Left lung (tissue), 10 donors: ENCODE data around the gene SRCAP. TPM values are rescaled to one million over a fixed set of nuclear protein-coding genes. Genes with fewer than 3 reads are reported as not detected.

Experiments
- ATAC-seq: fragments of 200-7000 bp; cut with Tn5 transposase; one replicate; pipeline ENCODE4 v1.9.1; 2020; ENCODE audit warnings: moderate library complexity
- DNase-seq, 4 donors: peaks; one replicate each; pipeline ENCODE4 v3.0.0-alpha.2; 2013 to 2020
- H3K27ac ChIP-seq, 2 donors: fragments of 200-600 bp; sonication (generic) in 1 of 2; one replicate each; pipeline versions ENCODE4 v1.5.0 to v1.8.0; 2020 to 2021
- H3K27me3 ChIP-seq, 2 donors: fragments of 200-600 bp; sonication (generic) in 1 of 2; one replicate each; pipeline versions ENCODE4 v1.5.0 to v1.8.0; 2020 to 2021
- H3K36me3 ChIP-seq, 2 donors: fragments of 200-600 bp; sonication (generic) in 1 of 2; one replicate each; pipeline versions ENCODE4 v1.5.0 to v1.8.0; 2020 to 2021
- H3K4me1 ChIP-seq, 2 donors: fragments of 200-600 bp; one replicate each; pipeline ENCODE4 v1.8.0; 2021
- H3K4me3 ChIP-seq, 2 donors: fragments of 200-600 bp; sonication (generic) in 1 of 2; one replicate each; pipeline versions ENCODE4 v1.5.0 to v1.8.0; 2020 to 2021; ENCODE audit warnings: mild to moderate bottlenecking in 1 of 2
- H3K9me3 ChIP-seq, 2 donors: fragments of 200-600 bp; sonication (generic) in 1 of 2; one replicate each; pipeline versions ENCODE4 v1.5.0 to v1.8.0; 2020 to 2021
- CTCF ChIP-seq, 2 donors: fragments of 200-600 bp; sonication (generic) in 1 of 2; IDR thresholded peaks; one replicate each; pipeline versions ENCODE4 v1.5.0 to v1.8.0; 2021; ENCODE audit warnings: antibody characterized with exemption in 2 of 2
- intact Hi-C, 2 donors: fragments of 100-400 bp; cut with DNase I; formaldehyde crosslinking; loops; one replicate each; pipeline versions ENCODE4 v1.11.2 to v1.14.2; 2022
- polyA plus RNA-seq, 6 donors: library from polyadenylated mRNA; unstranded; fragments of 120-200 nt; gene quantifications; one replicate each; pipeline ENCODE4 v1.2.1, GENCODE V29; 2013; ENCODE audit not compliant: insufficient read length in 6 of 6
- total RNA-seq, 2 donors: library from RNA; stranded (reverse); fragmentation: NEBNext Ultra II Directional; extraction: Animal tissue kit (Norgen Biotek cat#: 25700); gene quantifications; one replicate each; pipeline ENCODE4 v1.2.1, GENCODE V29; 2021
- donor health status: DM: no; HTN: yes; CAD: no.
- donor health status: DM: no; HTN: no; CAD: no.

Gene SRCAP
- total and polyA plus RNA-seq, 8 donors = 30.7 to 67.4 (median 40.6) TPM

DNA sequence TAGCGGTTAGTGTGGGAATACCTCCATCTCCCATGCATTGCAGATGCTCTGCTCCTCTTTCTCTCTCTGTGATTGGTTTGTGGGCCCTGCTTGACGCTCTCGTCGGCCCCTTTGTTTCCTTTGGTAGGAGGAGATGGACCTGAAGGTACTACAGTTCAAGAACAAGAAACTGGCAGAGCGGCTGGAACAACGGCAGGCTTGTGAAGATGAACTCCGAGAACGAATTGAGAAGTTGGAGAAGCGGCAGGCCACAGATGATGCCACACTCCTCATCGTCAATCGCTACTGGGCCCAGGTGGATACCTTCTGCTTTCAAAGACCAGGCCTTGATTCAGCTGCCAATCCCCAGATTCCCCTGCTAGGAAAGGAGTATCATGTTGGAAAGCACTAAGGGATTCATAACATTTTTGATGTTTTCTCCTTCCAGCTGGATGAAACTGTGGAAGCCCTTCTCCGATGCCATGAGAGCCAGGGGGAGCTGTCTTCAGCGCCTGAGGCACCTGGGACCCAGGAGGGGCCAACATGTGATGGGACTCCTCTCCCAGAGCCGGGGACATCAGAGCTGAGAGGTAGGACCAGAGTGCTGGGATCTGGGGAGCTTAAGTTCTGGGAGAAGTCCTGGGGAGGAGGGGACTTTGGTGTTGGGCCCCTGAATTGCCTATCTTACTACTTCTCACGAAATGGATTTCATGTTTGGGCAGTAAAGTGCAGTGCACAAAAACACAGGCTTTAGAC is 64.2 kb downstream of the SRCAP start:
- Histone ChIP-seq H3K27me3 (no peaks in the 10 kb centered on the region), H3K4me1 (peaks cover 21 to 53% of the 10 kb centered on the region in 2 donors), H3K4me3 (peak overlapping the region; percentile 91 to 96), H3K9me3 (no peaks in the 10 kb centered on the region), H3K36me3 (peaks cover 0 to 65% of the 10 kb centered on the region in 2 donors), H3K27ac (peak overlapping the region in 1 of 2 donors; percentile 91)
- ATAC-seq (no peak), DNase-seq (peak in 1 of 4 donors; percentile 28)
- no peak for TF ChIP-seq CTCF (IDR thresholded peaks at IDR 0.05)
- intact Hi-C loops = no loop called here

- TF ChIP-seq CTCF (IDR thresholded peaks at IDR 0.05) = no peak
- H3K4me1 ChIP-seq = peaks cover 21 to 44% of the 10 kb centered on the region in 2 donors
- ATAC-seq = no peak
- H3K36me3 ChIP-seq = peaks cover 0 to 65% of the 10 kb centered on the region in 2 donors
- peak in 1 of 4 donors; percentile 51 for DNase-seq
- H3K4me3 ChIP-seq = no peak overlapping the region
- no peaks in the 10 kb centered on the region for H3K9me3 ChIP-seq
- intact Hi-C loops = no loop called here
- H3K27me3 ChIP-seq = no peaks in the 10 kb centered on the region
- no peak overlapping the region for H3K27ac ChIP-seq
Observed at GRCh38 chr16:30764086-30764485, 65.1 kb downstream of the SRCAP start.

DNA sequence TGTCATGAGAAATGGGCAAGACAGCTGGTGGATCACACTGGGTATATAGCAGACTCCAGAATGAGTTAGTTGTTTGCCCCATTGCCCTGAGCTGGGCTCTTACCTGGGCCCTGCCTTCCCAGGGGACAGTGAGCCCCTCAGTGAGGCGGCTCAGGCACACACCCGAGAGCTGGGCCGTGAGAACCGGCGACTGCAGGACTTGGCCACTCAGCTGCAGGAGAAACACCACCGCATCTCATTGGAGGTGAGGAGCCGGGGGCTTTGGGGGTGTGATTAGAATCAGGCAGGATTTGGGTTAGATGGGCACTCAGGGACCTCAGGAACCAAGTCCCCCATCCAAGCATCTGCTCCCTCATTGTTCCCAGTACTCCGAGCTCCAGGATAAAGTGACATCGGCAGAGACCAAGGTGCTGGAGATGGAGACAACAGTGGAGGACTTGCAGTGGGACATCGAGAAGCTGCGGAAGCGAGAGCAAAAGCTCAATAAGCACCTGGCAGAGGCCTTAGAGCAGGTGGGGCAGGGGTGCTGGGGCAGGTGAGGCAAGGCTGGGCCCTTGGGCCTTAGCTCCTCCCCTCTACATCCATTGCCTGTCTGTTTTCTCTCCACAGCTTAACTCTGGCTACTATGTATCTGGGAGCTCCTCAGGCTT is 66.0 kb downstream of the SRCAP start:
- Histone ChIP-seq H3K4me1 (peaks cover 21 to 36% of the 10 kb centered on the region in 2 donors), H3K36me3 (peaks cover 0 to 69% of the 10 kb centered on the region in 2 donors), H3K27ac (no peak overlapping the region), H3K27me3 (no peaks in the 10 kb centered on the region), H3K4me3 (no peak overlapping the region), H3K9me3 (no peaks in the 10 kb centered on the region)
- DNase-seq (peak in 2 of 4 donors; percentile 13 to 39), ATAC-seq (no peak)
- intact Hi-C loops = no loop called here
- TF ChIP-seq CTCF (IDR thresholded peaks at IDR 0.05) = no peak

GRCh38 chr16:30766206-30766932 is 67.4 kb downstream of the SRCAP start:
- Histone ChIP-seq H3K4me3 (no peak overlapping the region), H3K27ac (no peak overlapping the region), H3K9me3 (no peaks in the 10 kb centered on the region), H3K4me1 (peaks cover 13 to 22% of the 10 kb centered on the region in 2 donors), H3K27me3 (no peaks in the 10 kb centered on the region), H3K36me3 (peaks cover 0 to 83% of the 10 kb centered on the region in 2 donors)
- no peak for TF ChIP-seq CTCF (IDR thresholded peaks at IDR 0.05)
- intact Hi-C loops = no loop called here
- ATAC-seq (no peak), DNase-seq (peak in 2 of 4 donors; percentile 20 to 34)

DNA sequence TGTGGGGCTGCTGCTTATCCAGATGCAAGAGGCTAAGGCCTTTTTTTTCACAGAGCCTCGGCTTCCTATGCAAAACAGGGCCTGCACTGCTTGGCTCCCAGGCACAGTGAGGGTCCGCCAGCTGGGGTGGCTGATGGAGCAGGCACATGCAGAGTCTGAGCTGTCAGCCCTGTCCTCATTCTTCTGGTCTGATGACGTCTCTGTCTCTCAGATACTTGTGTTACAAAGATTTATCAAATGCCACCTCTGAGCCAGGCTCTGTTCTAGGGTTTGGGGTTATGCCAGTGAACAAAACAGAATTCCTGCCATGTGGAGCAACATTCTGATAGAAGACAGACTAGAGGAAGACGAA is 67.9 kb downstream of the SRCAP start:
- no peak for TF ChIP-seq CTCF (IDR thresholded peaks at IDR 0.05)
- Histone ChIP-seq H3K36me3 (peaks cover 0 to 89% of the 10 kb centered on the region in 2 donors), H3K4me1 (peaks cover 13 to 18% of the 10 kb centered on the region in 2 donors), H3K4me3 (no peak overlapping the region), H3K9me3 (no peaks in the 10 kb centered on the region), H3K27me3 (no peaks in the 10 kb centered on the region), H3K27ac (no peak overlapping the region)
- intact Hi-C loops = no loop called here
- ATAC-seq (no peak), DNase-seq (peak in 1 of 4 donors; percentile 34)
